Endodermal cell (in vitro differentiated cells): Measurements from ENCODE around the gene CTDSP1. TPM values are rescaled to one million over a fixed set of nuclear protein-coding genes. Genes with fewer than 3 reads are reported as not detected.

Experiments
- DNase-seq: peaks from one replicate; pipeline ENCODE4 v3.0.0-alpha.2; 2017
- H3K27ac ChIP-seq: 2 replicates; pipeline ENCODE4 v1.5.1; 2013; ENCODE audit warnings: mild to moderate bottlenecking, low read depth, low read length, moderate library complexity
- H3K27me3 ChIP-seq: 2 replicates; pipeline ENCODE4 v1.6.1; 2013; ENCODE audit warnings: mild to moderate bottlenecking, low read length, moderate library complexity; ENCODE audit not compliant: insufficient read depth, control insufficient read depth, poor library complexity, severe bottlenecking
- H3K36me3 ChIP-seq: 2 replicates; pipeline ENCODE4 v1.7.0; 2013; ENCODE audit warnings: mild to moderate bottlenecking, low read length, moderate library complexity; ENCODE audit not compliant: control insufficient read depth, insufficient read depth
- H3K4me1 ChIP-seq: one replicate; pipeline ENCODE4 v1.7.0; 2013; ENCODE audit warnings: low read length; ENCODE audit not compliant: control insufficient read depth, insufficient read depth
- H3K4me3 ChIP-seq: 2 replicates; pipeline ENCODE4 v1.5.1; 2013; ENCODE audit warnings: mild to moderate bottlenecking, low read length, moderate library complexity
- H3K9ac ChIP-seq: 2 replicates; pipeline ENCODE4 v1.6.1; 2013; ENCODE audit warnings: mild to moderate bottlenecking, low read length, moderate library complexity; ENCODE audit not compliant: poor library complexity, severe bottlenecking; ENCODE audit errors: extremely low read depth
- H3K9me3 ChIP-seq: 2 replicates; pipeline ENCODE4 v1.6.1; 2013; ENCODE audit warnings: mild to moderate bottlenecking, low read length, moderate library complexity; ENCODE audit not compliant: control insufficient read depth
- H3K27ac Mint-ChIP-seq: 2 replicates; pipeline ENCODE4 v1.8.0; 2020; ENCODE audit warnings: mixed read lengths
- H3K27me3 Mint-ChIP-seq: 2 replicates; pipeline ENCODE4 v1.8.0; 2021; ENCODE audit warnings: mild to moderate bottlenecking, mixed read lengths; ENCODE audit not compliant: insufficient read depth
- H3K36me3 Mint-ChIP-seq: 2 replicates; pipeline ENCODE4 v1.8.0; 2020; ENCODE audit warnings: low read depth, mixed read lengths
- H3K4me1 Mint-ChIP-seq: 2 replicates; pipeline ENCODE4 v1.8.0; 2020; ENCODE audit warnings: mixed read lengths
- H3K4me3 Mint-ChIP-seq: 2 replicates; pipeline ENCODE4 v1.8.0; 2020; ENCODE audit warnings: mild to moderate bottlenecking, moderate library complexity, mixed read lengths
- H3K9me3 Mint-ChIP-seq: 2 replicates; pipeline ENCODE4 v1.8.0; 2020; ENCODE audit warnings: mild to moderate bottlenecking, mixed read lengths
- CTCF ChIP-seq: fragments of 200-600 bp; sonication (generic); conservative IDR thresholded peaks from 2 replicates; pipeline ENCODE4 v1.5.0; 2021; ENCODE audit warnings: antibody characterized with exemption, mild to moderate bottlenecking
- WGBS, 2 experiments: methylation state at CpG; one replicate each; pipeline versions ENCODE4 v1.1.5 to v1.1.7; 2013; ENCODE audit warnings: missing lambda C conversion rate in 2 of 2, mixed read lengths in 1 of 2; ENCODE audit not compliant: insufficient coverage in 1 of 2, insufficient read length in 1 of 2; 5-methylcytosine and 5-hydroxymethylcytosine counted together
- total RNA-seq, 2 donors: library from RNA; stranded (reverse); fragmentation: NEBNext Ultra II Directional in 1 of 2; extraction: Animal tissue kit (Norgen Biotek cat#: 25700) in 1 of 2; gene quantifications; 2 replicates in 1 of 2; 3 replicates in 1 of 2; pipeline ENCODE4 v1.2.1, GENCODE V29; 2021

Gene CTDSP1
- total RNA-seq, 2 donors from 2014 or later, result 66.8 to 123 TPM

GRCh38 chr2:218369330-218369729 is 30.3 kb upstream of the CTDSP1 start:
- WGBS, 2 experiments, result 85% methylated on average over 2 of the region's 2 CpGs; no CpG with 5 or more reads in 1 of the 2 experiments
- Histone ChIP-seq H3K36me3 (no peaks in the 10 kb centered on the region), H3K9ac (no peak overlapping the region), H3K4me3 (no peak overlapping the region), H3K27ac (no peak overlapping the region), H3K4me1 (no peaks in the 10 kb centered on the region), H3K9me3 (no peaks in the 10 kb centered on the region), H3K27me3 (no peaks in the 10 kb centered on the region)
- Mint-ChIP-seq H3K27ac (no peak overlapping the region), H3K27me3 (peaks cover 9% of the 10 kb centered on the region), H3K4me3 (no peak overlapping the region), H3K36me3 (no peaks in the 10 kb centered on the region), H3K9me3 (no peaks in the 10 kb centered on the region), H3K4me1 (no peaks in the 10 kb centered on the region)
- DNase-seq, result no peak
- no peak for TF ChIP-seq CTCF

GRCh38 chr2:218370410-218371063 is 29.1 kb upstream of the CTDSP1 start:
- no peak overlapping the region for H3K4me3 ChIP-seq
- H3K27me3 Mint-ChIP-seq, result peaks cover 9% of the 10 kb centered on the region
- no peaks in the 10 kb centered on the region for H3K9me3 ChIP-seq
- H3K27me3 ChIP-seq, result no peaks in the 10 kb centered on the region
- H3K9me3 Mint-ChIP-seq, result no peaks in the 10 kb centered on the region
- H3K27ac ChIP-seq, result no peak overlapping the region
- no peaks in the 10 kb centered on the region for H3K36me3 ChIP-seq
- H3K4me3 Mint-ChIP-seq, result no peak overlapping the region
- no peaks in the 10 kb centered on the region for H3K4me1 ChIP-seq
- TF ChIP-seq CTCF, result no peak
- DNase-seq, result no peak
- H3K4me1 Mint-ChIP-seq, result no peaks in the 10 kb centered on the region
- 92 to 96% methylated on average over 5 to 11 of the region's 11 CpGs for WGBS, 2 experiments
- H3K27ac Mint-ChIP-seq, result no peak overlapping the region
- H3K9ac ChIP-seq, result no peak overlapping the region
- no peaks in the 10 kb centered on the region for H3K36me3 Mint-ChIP-seq

- no peaks in the 10 kb centered on the region for H3K9me3 Mint-ChIP-seq
- no peaks in the 10 kb centered on the region for H3K27me3 ChIP-seq
- H3K4me3 Mint-ChIP-seq, result no peak overlapping the region
- peaks cover 9% of the 10 kb centered on the region for H3K27me3 Mint-ChIP-seq
- no peaks in the 10 kb centered on the region for H3K36me3 ChIP-seq
- no peaks in the 10 kb centered on the region for H3K4me1 ChIP-seq
- no peak for DNase-seq
- H3K4me1 Mint-ChIP-seq, result no peaks in the 10 kb centered on the region
- H3K9me3 ChIP-seq, result no peaks in the 10 kb centered on the region
- H3K4me3 ChIP-seq, result no peak overlapping the region
- no peaks in the 10 kb centered on the region for H3K36me3 Mint-ChIP-seq
- H3K9ac ChIP-seq, result no peak overlapping the region
- no peak for TF ChIP-seq CTCF
- H3K27ac ChIP-seq, result no peak overlapping the region
- H3K27ac Mint-ChIP-seq, result no peak overlapping the region
These were observed 27.7 kb upstream of the CTDSP1 start for GRCh38 chr2:218371983-218372350.
